DMS53 treated with DMSO at 0.1 percent for 48 hours (cell line): Measurements from ENCODE around the gene SLC26A11.

Source experiments
- DNase-seq: peaks from one replicate; lab custom pipeline; 2025; ENCODE audit not compliant: unreplicated experiment; lab: John Stamatoyannopoulos, UW

SLC26A11 gene

DNA sequence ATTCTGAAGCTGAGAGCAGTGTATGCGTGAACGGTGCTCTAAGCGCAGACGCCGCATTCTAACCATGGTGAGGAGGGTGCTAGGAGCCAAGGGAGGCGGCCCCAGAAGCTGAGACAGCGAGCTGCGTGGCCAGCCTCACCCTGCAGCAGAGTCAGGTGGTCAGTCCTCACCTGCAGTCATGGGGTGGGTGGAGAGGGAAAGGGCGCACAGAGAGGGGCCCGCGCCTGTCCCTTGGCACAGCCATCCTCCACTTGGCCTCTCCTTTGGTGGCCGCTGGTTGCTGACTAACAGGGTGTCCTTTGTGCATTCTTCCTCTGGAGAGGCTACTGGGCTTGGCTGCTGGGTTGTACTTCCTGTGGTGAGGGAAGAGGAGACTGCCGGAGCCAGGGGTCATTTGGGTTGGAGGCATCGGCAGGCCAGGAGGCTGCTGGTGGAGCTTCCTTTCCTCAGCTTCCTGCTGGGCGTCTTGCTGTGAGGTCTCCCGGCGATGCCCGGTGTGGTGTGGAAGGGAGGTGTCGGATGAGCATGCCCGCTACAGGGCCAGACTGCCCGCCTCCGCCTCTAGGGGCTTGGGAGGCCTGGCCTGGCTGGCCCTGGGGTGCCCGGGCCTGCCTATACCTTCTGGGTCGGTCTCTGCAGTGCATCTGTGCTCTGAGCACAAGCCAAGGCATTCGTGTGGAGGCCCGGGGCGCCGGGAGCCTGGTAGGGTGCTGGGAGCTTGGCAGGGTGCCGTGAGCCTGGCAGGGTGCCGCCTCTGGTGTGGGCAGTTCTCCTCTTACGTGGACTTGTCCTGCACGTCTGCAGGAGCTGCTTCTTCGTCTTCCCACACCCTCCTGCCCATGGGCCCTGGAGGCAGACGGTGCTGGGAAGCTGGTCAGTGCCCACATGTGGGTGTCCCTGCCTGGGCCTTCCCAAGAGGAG, 57.8 kb downstream of the SLC26A11 start:
- DNase-seq: no peak

DNA sequence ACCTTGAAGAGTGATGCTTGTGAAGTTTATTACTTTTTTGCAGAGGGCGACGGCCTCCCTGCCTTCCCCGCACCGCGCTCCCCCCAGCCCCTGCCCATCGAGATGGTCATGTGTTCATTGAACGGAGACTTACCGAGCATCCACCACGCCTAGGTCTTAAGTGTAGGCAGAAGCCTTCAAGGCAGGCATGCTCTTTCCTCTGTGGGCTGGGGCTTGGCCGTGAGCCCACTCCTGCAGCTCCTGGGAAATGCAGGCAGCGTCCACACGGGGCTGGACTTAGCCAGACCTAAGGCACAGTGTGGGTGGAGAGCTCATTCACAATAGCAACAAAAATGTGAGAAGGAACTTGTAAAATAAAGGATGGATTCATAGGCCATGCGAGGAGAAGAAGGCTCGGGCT, 59.7 kb downstream of the SLC26A11 start:
- DNase-seq: no peak

GRCh38 chr17:80281516-80281915, 61.3 kb downstream of the SLC26A11 start:
- no peak for DNase-seq

DNA sequence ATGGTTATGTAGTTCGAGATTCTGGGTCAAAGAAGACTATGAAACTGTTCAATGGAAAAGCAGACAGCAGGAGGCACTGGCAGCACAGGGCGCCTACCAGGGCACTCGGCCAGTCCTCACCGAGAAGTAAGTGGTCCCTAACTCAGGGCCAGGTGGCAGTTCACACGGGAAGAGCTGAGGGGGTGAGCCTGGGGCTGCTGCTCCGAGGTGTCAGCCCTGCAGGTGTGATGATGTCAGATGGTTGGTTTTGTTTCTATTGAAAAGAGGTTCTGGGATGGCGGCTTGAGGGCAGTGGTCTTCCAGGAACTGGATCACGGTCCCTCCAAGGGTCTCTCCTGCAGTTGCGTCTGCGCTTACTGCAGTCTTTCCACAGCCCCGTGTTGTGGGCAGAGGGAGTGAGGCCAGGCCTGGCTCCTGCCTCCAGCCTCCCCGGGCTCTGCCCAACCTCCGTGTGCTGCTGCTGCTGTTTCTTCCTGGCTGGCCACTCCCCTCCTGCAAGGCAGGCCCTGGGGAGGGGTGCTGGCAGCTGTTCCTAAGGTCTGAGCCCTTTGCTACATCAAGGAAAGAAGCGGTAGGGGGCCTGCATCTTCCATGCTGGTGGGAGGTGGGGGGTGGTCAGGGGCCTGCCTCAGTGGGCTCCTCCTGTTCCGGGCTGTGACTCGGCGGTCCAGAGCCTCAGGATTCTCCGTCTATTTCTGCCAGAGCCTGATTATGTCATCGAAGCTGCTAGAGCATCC, 63.1 kb downstream of the SLC26A11 start:
- DNase-seq: no peak

- DNase-seq: no peak
Observed at GRCh38 chr17:80284631-80285030, 64.4 kb downstream of the SLC26A11 start.

DNA sequence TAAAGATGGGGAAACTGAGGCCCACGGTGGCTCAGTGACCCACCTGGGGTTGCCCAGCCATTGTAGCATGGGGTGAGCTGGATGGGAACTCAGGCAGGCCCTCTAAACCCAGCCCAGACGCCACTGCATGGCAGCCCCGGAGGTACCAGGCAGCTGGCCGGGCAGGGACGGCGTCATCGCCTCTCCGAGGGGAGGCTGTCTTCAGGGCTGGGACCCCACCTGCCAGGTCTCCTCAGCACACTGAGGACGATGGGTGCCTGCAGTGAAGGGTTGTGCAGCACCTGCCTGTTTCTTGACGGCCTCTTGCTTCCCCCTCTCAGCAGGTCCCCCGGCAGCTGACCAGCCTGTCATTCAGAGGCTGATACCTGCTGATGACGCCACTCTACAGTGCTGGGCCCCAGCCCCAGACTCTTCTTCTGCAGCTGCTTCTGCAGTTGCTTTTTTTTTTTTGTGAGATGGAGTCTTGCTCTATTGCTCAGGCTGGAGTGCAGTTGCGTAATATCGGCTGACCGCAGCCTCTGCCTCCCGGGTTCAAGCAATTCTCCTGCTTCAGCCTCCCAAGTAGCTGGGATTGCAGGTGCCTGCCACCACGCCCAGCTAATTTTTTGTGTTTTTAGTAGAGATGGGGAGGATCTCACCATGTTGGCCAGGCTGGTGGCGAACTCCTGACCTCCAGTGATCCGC, 65.2 kb downstream of the SLC26A11 start:
- DNase-seq: no peak

- no peak for DNase-seq
Observed at GRCh38 chr17:80286638-80286960, 66.4 kb downstream of the SLC26A11 start.

GRCh38 chr17:80287038-80287437, 66.8 kb downstream of the SLC26A11 start:
- no peak for DNase-seq

DNA sequence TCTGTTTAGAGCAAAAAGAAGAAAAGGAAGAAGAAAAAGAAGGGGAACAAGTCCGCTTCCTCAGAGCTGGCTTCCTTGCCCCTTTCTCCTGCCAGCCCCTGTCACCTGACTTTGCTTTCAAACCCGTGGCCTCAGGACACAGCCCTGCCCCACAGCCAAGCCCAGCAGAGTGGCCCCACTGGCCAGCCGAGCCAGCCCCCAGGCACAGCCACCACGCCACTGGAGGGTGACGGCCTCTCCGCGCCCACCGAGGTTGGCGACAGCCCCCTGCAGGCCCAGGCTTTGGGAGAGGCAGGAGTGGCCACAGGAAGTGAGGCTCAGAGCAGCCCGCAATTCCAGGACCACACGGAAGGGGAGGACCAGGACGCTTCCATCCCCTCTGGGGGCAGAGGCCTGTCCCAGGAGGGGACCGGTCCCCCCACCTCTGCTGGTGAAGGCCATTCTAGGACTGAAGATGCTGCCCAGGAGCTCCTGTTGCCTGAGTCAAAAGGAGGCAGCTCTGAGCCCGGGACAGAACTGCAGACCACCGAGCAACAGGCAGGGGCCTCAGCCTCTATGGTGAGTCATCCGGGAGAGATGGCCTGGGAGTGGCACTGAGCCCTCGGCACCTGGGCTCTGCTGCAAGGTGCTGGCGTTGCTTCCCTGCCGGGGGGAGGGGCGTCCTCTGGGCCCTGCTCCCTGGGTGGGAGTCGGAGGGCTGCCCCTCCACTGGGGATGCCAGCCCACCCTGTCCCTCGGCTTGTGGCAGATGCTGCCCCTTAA, 67.8 kb downstream of the SLC26A11 start:
- DNase-seq: no peak

GRCh38 chr17:80289616-80290015, 69.4 kb downstream of the SLC26A11 start:
- no peak for DNase-seq

GRCh38 chr17:80290156-80290555, 69.9 kb downstream of the SLC26A11 start:
- no peak for DNase-seq

GRCh38 chr17:80291260-80291659, 71.0 kb downstream of the SLC26A11 start:
- DNase-seq: no peak

DNA sequence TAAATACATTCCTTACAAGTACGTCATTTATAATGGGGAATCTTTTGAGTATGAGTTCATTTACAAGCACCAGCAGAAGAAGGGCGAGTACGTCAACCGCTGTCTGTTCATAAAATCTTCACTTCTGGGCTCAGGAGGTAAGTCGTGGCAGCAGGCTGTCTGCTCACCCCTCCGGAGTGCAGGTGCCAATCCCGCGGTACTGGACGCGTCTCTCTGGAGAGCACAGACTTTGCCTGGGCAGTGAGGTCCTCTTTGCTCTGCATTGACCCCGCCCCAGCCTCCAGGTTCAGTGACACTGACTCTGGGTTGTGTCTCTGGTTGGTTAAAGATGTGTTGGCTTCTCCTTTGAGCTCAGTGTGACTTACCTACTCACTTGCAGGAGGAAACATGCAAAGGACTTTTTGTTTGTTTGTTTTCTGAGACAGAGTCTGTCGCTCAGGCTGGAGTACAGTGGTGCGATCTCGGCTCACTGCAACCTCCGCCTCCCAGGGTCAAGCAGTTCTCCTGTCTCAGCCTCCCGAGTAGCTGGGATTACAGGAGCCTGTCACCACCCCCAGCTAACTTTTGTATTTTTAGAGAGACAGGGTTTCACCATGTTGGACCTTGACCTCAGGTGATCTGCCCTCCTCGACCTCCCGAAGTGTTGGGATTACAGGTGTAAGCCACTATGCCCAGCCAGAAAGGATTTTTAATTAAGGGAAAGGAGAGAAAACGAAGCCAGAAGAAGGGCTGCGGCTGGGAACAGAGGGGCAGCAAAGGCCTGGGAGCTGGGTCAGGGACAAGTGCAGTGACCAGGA, 71.7 kb downstream of the SLC26A11 start:
- DNase-seq: no peak

GRCh38 chr17:80292521-80292971, 72.3 kb downstream of the SLC26A11 start:
- no peak for DNase-seq

DNA sequence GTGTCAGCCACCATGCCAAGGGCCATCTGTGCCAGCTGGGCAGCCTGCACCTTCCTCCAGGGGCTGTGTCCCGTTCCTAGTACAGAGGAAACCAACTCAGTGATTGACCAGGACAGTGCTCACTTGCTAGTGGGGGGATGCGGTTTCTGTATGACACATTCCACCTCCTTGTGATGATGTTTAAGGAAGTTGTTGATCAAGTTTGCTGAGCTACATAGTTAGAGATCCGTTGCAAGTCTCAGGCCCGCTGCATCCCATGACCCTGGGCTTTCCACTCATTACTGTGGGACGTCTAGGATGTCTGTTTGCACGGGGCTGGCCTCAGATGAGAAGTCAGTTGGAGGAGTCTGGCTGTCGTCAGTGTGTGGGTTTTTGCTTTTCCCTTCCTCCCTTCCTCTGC, 74.0 kb downstream of the SLC26A11 start:
- no peak for DNase-seq

DNA sequence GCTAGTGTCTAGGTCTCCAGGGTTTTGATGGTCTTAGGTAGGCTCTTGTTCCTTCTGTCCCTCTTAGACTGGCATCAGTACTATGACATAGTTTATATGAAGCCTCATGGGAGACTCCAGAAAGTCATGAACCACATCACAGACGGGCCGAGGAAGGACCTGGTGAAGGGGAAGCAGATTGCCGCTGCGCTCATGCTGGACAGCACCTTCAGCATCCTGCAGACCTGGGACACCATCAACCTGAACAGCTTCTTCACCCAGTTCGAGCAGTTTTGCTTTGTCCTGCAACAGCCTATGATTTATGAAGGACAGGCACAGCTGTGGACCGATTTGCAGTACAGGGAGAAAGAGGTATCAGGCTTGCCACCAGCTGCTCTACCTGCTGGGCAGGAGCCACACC, 74.4 kb downstream of the SLC26A11 start:
- no peak for DNase-seq

DNA sequence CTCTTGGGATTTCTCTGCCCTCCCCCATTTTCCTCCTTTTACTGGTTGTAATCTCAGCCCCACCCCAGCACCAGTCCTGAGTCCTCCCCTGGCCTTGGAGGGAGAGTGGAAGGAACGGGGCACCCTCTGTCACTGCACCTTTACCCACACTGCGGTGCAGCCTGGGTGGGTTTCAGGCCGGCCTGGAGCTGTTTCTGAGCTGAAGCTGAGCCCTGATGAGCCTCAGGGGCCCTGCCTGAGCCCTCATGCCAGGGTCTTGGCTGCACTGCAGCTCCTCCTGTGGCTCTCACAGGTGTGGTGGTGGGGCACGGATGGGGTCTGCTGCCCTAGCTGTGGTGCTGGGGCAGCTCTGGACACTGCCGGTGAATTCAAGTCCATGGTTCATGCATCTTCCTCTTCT, 74.9 kb downstream of the SLC26A11 start:
- DNase-seq: no peak

GRCh38 chr17:80295559-80295958, 75.3 kb downstream of the SLC26A11 start:
- DNase-seq: no peak

DNA sequence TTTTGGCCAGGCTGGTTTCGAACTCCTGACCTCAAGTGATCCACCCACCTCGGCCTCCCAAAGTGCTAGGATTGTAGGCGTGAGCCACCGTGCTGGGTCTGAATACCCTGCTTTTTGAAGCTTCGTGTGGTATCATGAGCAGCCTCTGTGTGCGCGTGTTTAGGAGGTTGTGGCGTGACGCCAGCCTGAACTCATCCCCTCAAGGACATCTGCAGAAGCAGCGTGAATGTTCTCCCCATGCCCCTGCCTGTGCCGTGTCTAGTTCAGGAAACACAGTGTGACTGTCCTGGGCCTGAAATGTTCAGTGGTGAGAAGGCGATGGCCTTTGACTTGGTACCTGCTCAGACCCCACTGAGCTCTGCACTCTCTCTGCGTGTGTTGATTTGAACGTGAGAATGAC, 76.0 kb downstream of the SLC26A11 start:
- DNase-seq: no peak

DNA sequence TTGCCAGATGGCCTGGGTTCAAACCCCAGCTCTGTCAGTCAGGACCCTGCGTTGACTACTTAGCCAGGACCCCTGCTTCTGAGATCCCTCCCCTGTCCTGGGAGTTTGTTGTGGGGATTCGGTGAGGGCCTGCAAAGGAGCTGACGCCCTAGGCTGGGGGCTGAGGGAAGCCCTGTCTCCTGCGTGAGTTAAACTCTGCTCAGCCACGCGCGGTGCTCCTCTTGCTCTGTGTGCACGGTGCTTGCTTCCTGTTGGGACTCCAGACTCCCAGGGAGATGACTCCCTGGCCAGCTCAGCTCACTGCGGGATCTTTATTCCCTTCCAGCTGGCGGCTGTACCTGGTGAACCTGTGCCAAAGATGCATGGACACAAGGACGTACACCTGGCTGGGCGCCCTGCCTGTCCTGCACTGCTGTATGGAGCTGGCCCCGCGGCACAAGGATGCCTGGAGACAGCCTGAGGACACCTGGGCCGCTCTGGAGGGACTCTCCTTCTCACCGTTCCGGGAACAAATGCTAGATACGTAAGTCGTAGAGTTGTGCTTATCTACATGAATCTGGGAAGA, 77.9 kb downstream of the SLC26A11 start:
- DNase-seq: no peak
